GM12878 (cell line): ENCODE measurements around the gene ZNF554. TPM values are rescaled to one million over a fixed set of nuclear protein-coding genes. Genes with fewer than 3 reads are reported as not detected.

Experiments used
- ATAC-seq: fragments of 200-7000 bp; cut with Tn5 transposase; 3 replicates; pipeline ENCODE4 v1.9.1; 2020; ENCODE audit warnings: mild to moderate bottlenecking, moderate library complexity
- BruUV-seq: library from RNA; stranded (reverse); fragments of 400-500 nt; replicated peaks from 2 replicates; lab custom pipeline; 2021; lab: Mats Ljungman, UMichigan
- CTCF ChIA-PET: fragments of 300-600 bp; sonication (Branson Sonifier 250); formaldehyde crosslinking; extraction: SDS; loops from one replicate; lab custom pipeline; 2021; ENCODE audit warnings: inconsistent platforms; lab: Yijun Ruan, JAX
- POLR2A ChIA-PET: fragments of 350-600 bp; formaldehyde crosslinking; extraction: SDS; loops from one replicate; lab custom pipeline; 2021; ENCODE audit warnings: inconsistent platforms; lab: Charles Lee
- RAD21 ChIA-PET: fragments of 300-600 bp; sonication (Branson Sonifier 250); formaldehyde crosslinking; loops from one replicate; lab custom pipeline; 2023; ENCODE audit warnings: antibody characterized with exemption; ENCODE audit not compliant: unreplicated experiment; lab: Charles Lee
- SMC1A ChIA-PET: fragments of 300-600 bp; sonication (Branson Sonifier 250); formaldehyde crosslinking; loops from one replicate; lab custom pipeline; 2023; ENCODE audit not compliant: unreplicated experiment, uncharacterized antibody; lab: Charles Lee
- DNase-seq: peaks from one replicate; pipeline ENCODE4 v3.0.0-alpha.2; 2011; ENCODE audit warnings: low read depth, low spot score
- FAIRE-seq: peaks from 3 replicates; lab custom pipeline; 2011; peaks lifted over from hg19 to GRCh38; lab: Jason Lieb, UNC
- H2AFZ ChIP-seq: 2 replicates; pipeline ENCODE4 v1.6.0; 2011; ENCODE audit warnings: low read depth, low read length, control low read depth; ENCODE audit not compliant: control insufficient read depth
- H3K27ac ChIP-seq: 2 replicates; pipeline ENCODE4 v1.5.1; 2011; ENCODE audit warnings: control low read depth; ENCODE audit not compliant: control insufficient read depth, insufficient read depth
- H3K27me3 ChIP-seq, 2 experiments: replicated peaks in 1 of 2; 2 replicates each; pipeline versions ENCODE4 v1.6.0 to v1.6.1; 2011; ENCODE audit warnings: low read length in 1 of 2; ENCODE audit not compliant: control insufficient read depth in 2 of 2, insufficient read depth in 2 of 2
- H3K36me3 ChIP-seq, 2 experiments: 2 replicates each; pipeline ENCODE4 v1.5.1; 2011; ENCODE audit warnings: low read length in 1 of 2; ENCODE audit not compliant: control insufficient read depth in 2 of 2, insufficient read depth in 2 of 2
- H3K4me1 ChIP-seq: 2 replicates; pipeline ENCODE4 v1.6.1; 2011; ENCODE audit warnings: mild to moderate bottlenecking, low read length, moderate library complexity, mixed read lengths; ENCODE audit not compliant: control insufficient read depth, insufficient read depth
- H3K4me2 ChIP-seq: 2 replicates; pipeline ENCODE4 v1.6.0; 2011; ENCODE audit warnings: control low read depth; ENCODE audit not compliant: control insufficient read depth, insufficient read depth
- H3K4me3 ChIP-seq: fragments of 200-600 bp; sonication (generic); 2 replicates; pipeline ENCODE4 v1.5.1; 2016
- H3K79me2 ChIP-seq: 2 replicates; pipeline ENCODE4 v1.6.0; 2011; ENCODE audit warnings: low read length; ENCODE audit not compliant: control insufficient read depth, insufficient read depth
- H3K9ac ChIP-seq: 2 replicates; pipeline ENCODE4 v1.8.0; 2011; ENCODE audit warnings: low read length, control low read depth, mixed read lengths; ENCODE audit not compliant: control insufficient read depth, insufficient read depth
- H3K9me3 ChIP-seq: replicated peaks from 3 replicates; pipeline ENCODE4 v1.5.1; 2011; ENCODE audit warnings: mild to moderate bottlenecking, low read length; ENCODE audit not compliant: control insufficient read depth, insufficient read depth
- H4K20me1 ChIP-seq: 2 replicates; pipeline ENCODE4 v1.6.0; 2011; ENCODE audit not compliant: control insufficient read depth, insufficient read depth
- ATF7 ChIP-seq: fragments of 450-650 bp; IDR thresholded peaks from 2 replicates; pipeline ENCODE4 v1.6.1; 2016; ENCODE audit warnings: low read depth, mild to moderate bottlenecking
- SIN3A ChIP-seq: IDR thresholded peaks from 2 replicates; pipeline ENCODE4 v1.6.1; 2012; ENCODE audit warnings: low read depth, low read length, improper control_type of control experiment
- SREBF2 ChIP-seq: IDR thresholded peaks from 2 replicates; pipeline ENCODE4 v1.6.1; 2012; ENCODE audit warnings: mild to moderate bottlenecking, low read length
- SUPT20H ChIP-seq: IDR thresholded peaks from 2 replicates; pipeline ENCODE4 v1.6.1; 2011; ENCODE audit warnings: low read depth, mild to moderate bottlenecking, low read length, moderate library complexity, borderline replicate concordance; ENCODE audit not compliant: control insufficient read depth
- ZBTB33 ChIP-seq: fragments of 450-650 bp; IDR thresholded peaks from 2 replicates; pipeline ENCODE4 v1.6.1; 2017; ENCODE audit warnings: mild to moderate bottlenecking
- ZZZ3 ChIP-seq: IDR thresholded peaks from 2 replicates; pipeline ENCODE4 v1.6.1; 2011; ENCODE audit warnings: low read depth; ENCODE audit not compliant: control insufficient read depth, insufficient read length
- WGBS: methylation state at CpG from one replicate; pipeline ENCODE4 v1.1.6; 2016; ENCODE audit warnings: low lambda C conversion rate; ENCODE audit not compliant: insufficient replicate concordance, insufficient coverage; ENCODE audit errors: missing lambda C conversion rate; 5-methylcytosine and 5-hydroxymethylcytosine counted together
- in situ Hi-C: fragments of 300-500 bp; cut with MboI; formaldehyde crosslinking; loops from 9 replicates; pipeline ENCODE4 v1.14.3; 2018; ENCODE audit warnings: mixed read lengths
- intact Hi-C: fragments of 100-400 bp; cut with micrococcal nuclease; formaldehyde crosslinking; loops from one replicate; pipeline ENCODE4 v1.14.2; 2022; ENCODE audit not compliant: unreplicated experiment
- polyA plus RNA-seq, 11 experiments: library from polyadenylated mRNA; depleted of rRNA in 4 of 11; unstranded in 6 of 11; stranded (reverse) in 5 of 11; fragments of >200 nt; fragmentation: Nextera tagmentation in 4 of 11; fragmentation: Illumina TruSeq in 1 of 11; extraction: Ambion mirVana in 4 of 11; extraction: Trizol in 1 of 11; gene quantifications; 1 replicate in 1 of 11; 2 replicates in 10 of 11; pipeline versions ENCODE4 v1.2.1 to v1.2.3, GENCODE V29; 2011 to 2016; ENCODE audit warnings: inconsistent platforms in 2 of 11, missing spikeins in 2 of 11, low read depth in 1 of 11
- total RNA-seq, 4 experiments: library from RNA; depleted of rRNA in 3 of 4; stranded (reverse); fragments of >200 nt in 3 of 4; fragmentation: Illumina TruSeq in 1 of 4; extraction: Trizol in 1 of 4; gene quantifications; 2 replicates each; pipeline versions ENCODE4 v1.2.1 to v1.2.3, GENCODE V29; 2013 to 2021

ZNF554 gene
- total and polyA plus RNA-seq, 10 of the 15 experiments (the other 5 are each of a cell fraction or from before 2014, with no cell fraction given), result 0.19 to 2.1 (median 1.4) TPM

DNA sequence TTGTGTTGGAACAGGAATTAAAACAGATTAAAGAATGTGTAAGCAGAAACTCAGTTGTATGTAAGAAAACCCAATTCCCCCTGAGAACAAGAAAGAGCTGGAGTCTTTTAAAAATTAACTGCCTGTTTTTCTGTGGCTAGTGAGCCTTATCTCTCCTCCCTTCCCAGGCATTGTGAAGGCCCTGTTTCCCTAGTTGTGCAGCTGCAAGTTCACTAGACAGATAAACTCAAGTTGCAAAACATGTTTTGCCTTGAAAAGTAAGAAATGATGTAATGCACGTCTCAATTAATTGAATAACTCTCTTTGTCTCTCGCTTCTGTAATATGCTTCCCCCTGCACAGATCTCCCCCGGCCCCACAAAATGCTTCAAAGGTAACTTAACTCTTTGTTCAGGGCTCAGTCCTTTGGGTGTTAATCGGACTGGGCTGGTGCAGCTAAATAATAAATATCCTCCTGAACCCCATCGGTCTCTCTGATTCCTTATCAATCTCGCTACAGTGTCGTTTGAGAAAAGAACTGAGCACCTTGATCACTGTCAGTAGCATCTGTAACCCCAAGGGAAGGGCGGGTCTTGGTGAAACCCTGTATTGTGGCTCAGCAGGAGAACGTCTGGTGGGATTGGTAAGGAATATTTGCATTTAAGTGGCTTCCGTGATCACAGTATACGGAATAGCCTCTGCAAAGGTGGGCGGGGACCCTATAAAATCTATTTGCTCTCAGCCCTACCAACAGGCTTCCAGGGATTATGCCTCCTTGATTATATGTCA lies 45.8 kb downstream of the ZNF554 start:
- in situ Hi-C loops (no loop called here), intact Hi-C loops (no loop called here)
- Histone ChIP-seq H3K27ac (no peak overlapping the region), H2AFZ (no peak overlapping the region), H3K4me1 (no peaks in the 10 kb centered on the region), H3K36me3 (no peaks in the 10 kb centered on the region), H3K9me3 (no peaks in the 10 kb centered on the region; the same call in 2 of the 3 replicates), H4K20me1 (no peaks in the 10 kb centered on the region), H3K4me2 (no peak overlapping the region), H3K4me3 (no peak overlapping the region), H3K9ac (no peak overlapping the region), H3K79me2 (no peaks in the 10 kb centered on the region), H3K27me3 (no peaks in the 10 kb centered on the region)
- DNase-seq (no peak), FAIRE-seq (no peak), ATAC-seq (no peak)
- no TSS peak for BruUV-seq
- ChIA-PET CTCF (no interaction called here), RAD21 (no interaction called here), POLR2A (no interaction called here), SMC1A (interaction anchor here (0.7 kb wide), 1 partner anchor 238 kb away, joined by 3 read pairs; no protein-coding TSS in a partner anchor)
- TF ChIP-seq SUPT20H (no peak), ZBTB33 (no peak), SIN3A (no peak), ZZZ3 (no peak), ATF7 (no peak), SREBF2 (no peak)
- WGBS, result 52% methylated on average over 12 of the region's 12 CpGs
